Mesenchymal stem cell (in vitro differentiated cells and primary cell): ENCODE data around the gene CKAP5.
"Not testable (repeated sequence)": the region's sequence is repeated elsewhere in the genome, so short reads cannot be mapped to it uniquely, and the experiment has no call there.

Experiments
- DNase-seq: peaks from one replicate; pipeline ENCODE4 v3.0.0-alpha.2; 2013
- H2AFZ ChIP-seq: one replicate; pipeline ENCODE4 v1.6.1; 2013; ENCODE audit warnings: low read depth, mild to moderate bottlenecking, control low read depth, inconsistent platforms, low read length, moderate library complexity
- H2AK5ac ChIP-seq: 2 replicates; pipeline ENCODE4 v1.6.1; 2013; ENCODE audit warnings: low read length, moderate library complexity, mild to moderate bottlenecking, inconsistent platforms; ENCODE audit not compliant: severe bottlenecking
- H2BK120ac ChIP-seq: one replicate; pipeline ENCODE4 v1.6.1; 2013; ENCODE audit warnings: low read depth, mild to moderate bottlenecking, inconsistent platforms, low read length, moderate library complexity
- H2BK12ac ChIP-seq, 2 experiments: one replicate each; pipeline ENCODE4 v1.6.1; 2013; ENCODE audit warnings: inconsistent platforms in 2 of 2, low read length in 2 of 2, mild to moderate bottlenecking in 2 of 2, moderate library complexity in 2 of 2, control low read depth in 1 of 2
- H2BK15ac ChIP-seq: one replicate; pipeline ENCODE4 v1.6.1; 2013; ENCODE audit warnings: mild to moderate bottlenecking, low read depth, inconsistent platforms; ENCODE audit not compliant: poor library complexity, severe bottlenecking
- H2BK5ac ChIP-seq: 2 replicates; pipeline ENCODE4 v1.6.1; 2013; ENCODE audit warnings: low read depth, mild to moderate bottlenecking, low read length, control low read depth, inconsistent platforms; ENCODE audit not compliant: poor library complexity, severe bottlenecking
- H3K14ac ChIP-seq, 2 experiments: one replicate each; pipeline ENCODE4 v1.6.1; 2013; ENCODE audit warnings: inconsistent platforms in 2 of 2, low read length in 2 of 2, control low read depth in 1 of 2, mild to moderate bottlenecking in 1 of 2, moderate library complexity in 1 of 2
- H3K18ac ChIP-seq, 2 experiments: one replicate each; pipeline ENCODE4 v1.6.1; 2013; ENCODE audit warnings: inconsistent platforms in 2 of 2, low read length in 2 of 2, control low read depth in 1 of 2, low read depth in 1 of 2, mild to moderate bottlenecking in 1 of 2
- H3K23ac ChIP-seq, 2 experiments: one replicate each; pipeline ENCODE4 v1.6.1; 2013; ENCODE audit warnings: inconsistent platforms in 2 of 2, low read length in 2 of 2, mild to moderate bottlenecking in 2 of 2, moderate library complexity in 2 of 2, control low read depth in 1 of 2
- H3K27ac ChIP-seq: 2 replicates; pipeline ENCODE4 v1.5.1; 2013; ENCODE audit warnings: mild to moderate bottlenecking, moderate library complexity, low read length, control low read depth, inconsistent platforms; ENCODE audit not compliant: poor library complexity, severe bottlenecking
- H3K27me3 ChIP-seq, 2 experiments: 2 replicates each; pipeline versions ENCODE4 v1.6.1 to v1.7.0; 2013; ENCODE audit warnings: low read length in 2 of 2, mild to moderate bottlenecking in 2 of 2, moderate library complexity in 2 of 2, control low read depth in 1 of 2, inconsistent platforms in 1 of 2; ENCODE audit not compliant: control insufficient read depth in 1 of 2, insufficient read depth in 1 of 2
- H3K36me3 ChIP-seq, 2 experiments: 2 replicates each; pipeline versions ENCODE4 v1.6.1 to v1.7.0; 2013; ENCODE audit warnings: low read length in 2 of 2, control low read depth in 1 of 2, inconsistent platforms in 1 of 2, low read depth in 1 of 2, mild to moderate bottlenecking in 1 of 2; ENCODE audit not compliant: insufficient read depth in 2 of 2, control insufficient read depth in 1 of 2
- H3K4ac ChIP-seq, 2 experiments: one replicate each; pipeline ENCODE4 v1.6.1; 2013; ENCODE audit warnings: inconsistent platforms in 2 of 2, low read length in 2 of 2, mild to moderate bottlenecking in 2 of 2, moderate library complexity in 2 of 2, control low read depth in 1 of 2, low read depth in 1 of 2
- H3K4me1 ChIP-seq: 2 replicates; pipeline ENCODE4 v1.6.1; 2013; ENCODE audit warnings: low read depth, low read length, control low read depth; ENCODE audit not compliant: control insufficient read depth, insufficient read depth
- H3K4me2 ChIP-seq: 2 replicates; pipeline ENCODE4 v1.6.1; 2013; ENCODE audit warnings: low read length, mild to moderate bottlenecking, inconsistent platforms; ENCODE audit not compliant: poor library complexity, severe bottlenecking
- H3K4me3 ChIP-seq, 2 experiments: 2 replicates each; pipeline versions ENCODE4 v1.5.1 to v1.7.0; 2013; ENCODE audit warnings: low read length in 2 of 2, mild to moderate bottlenecking in 2 of 2, control low read depth in 1 of 2, low read depth in 1 of 2; ENCODE audit not compliant: insufficient read depth in 1 of 2
- H3K79me1 ChIP-seq: replicated peaks from 2 replicates; pipeline ENCODE4 v1.6.1; 2013; ENCODE audit warnings: mild to moderate bottlenecking, control low read depth, low read length, inconsistent platforms; ENCODE audit not compliant: poor library complexity, severe bottlenecking
- H3K9ac ChIP-seq: 2 replicates; pipeline ENCODE4 v1.7.0; 2013; ENCODE audit warnings: mild to moderate bottlenecking, low read length, moderate library complexity
- H3K9me3 ChIP-seq: 2 replicates; pipeline ENCODE4 v1.7.0; 2013; ENCODE audit warnings: mild to moderate bottlenecking, low read length; ENCODE audit not compliant: control insufficient read depth
- H4K8ac ChIP-seq: one replicate; pipeline ENCODE4 v1.6.1; 2013; ENCODE audit warnings: inconsistent platforms, mild to moderate bottlenecking, low read length, moderate library complexity
- H4K91ac ChIP-seq: one replicate; pipeline ENCODE4 v1.6.1; 2013; ENCODE audit warnings: mild to moderate bottlenecking, low read length, inconsistent platforms
- WGBS: methylation state at CpG from one replicate; pipeline ENCODE4 v1.1.7; 2013; ENCODE audit warnings: mixed read lengths; 5-methylcytosine and 5-hydroxymethylcytosine counted together

The CKAP5 gene

GRCh38 chr11:46719048-46719542, 127.0 kb downstream of the CKAP5 start, which contains the start of gene F2:
F2 (plus strand) TSS chr11:46719213; CDS start chr11:46719236, 23 bp downstream.
- H3K27ac ChIP-seq, result no peak within 1 kb of the TSS
- peak within 1 kb of the TSS; percentile 18 for H2AK5ac ChIP-seq
- H3K27me3 ChIP-seq, result no peaks in the 10 kb centered on the region
- no peak within 1 kb of the TSS for H3K18ac ChIP-seq
- no peak within 1 kb of the TSS for H2BK5ac ChIP-seq
- peak within 1 kb of the TSS in 1 of 2 experiments; percentile 37 for H2BK12ac ChIP-seq
- H4K8ac ChIP-seq, result peak within 1 kb of the TSS; percentile 81
- 78% methylated on average over 7 of the region's 7 CpGs for WGBS
- no peak for DNase-seq
- peaks cover 13% of the 10 kb centered on the region for H3K4me1 ChIP-seq
- no peak within 1 kb of the TSS for H2BK15ac ChIP-seq
- no peak within 1 kb of the TSS for H3K9ac ChIP-seq
- peak within 1 kb of the TSS; percentile 42 for H2BK120ac ChIP-seq
- no peak within 1 kb of the TSS for H3K14ac ChIP-seq
- H3K79me1 ChIP-seq, result no peaks in the 10 kb centered on the region
- no peak within 1 kb of the TSS for H3K23ac ChIP-seq
- H2AFZ ChIP-seq, result peak within 1 kb of the TSS; percentile 65
- no peaks in the 10 kb centered on the region for H3K36me3 ChIP-seq
- no peak within 1 kb of the TSS for H3K4me2 ChIP-seq
- no peaks in the 10 kb centered on the region for H3K9me3 ChIP-seq
- peak within 1 kb of the TSS in 1 of 2 experiments; percentile 0 for H3K4ac ChIP-seq
- H3K4me3 ChIP-seq, result no peak within 1 kb of the TSS
- peak within 1 kb of the TSS; percentile 44 for H4K91ac ChIP-seq

DNA sequence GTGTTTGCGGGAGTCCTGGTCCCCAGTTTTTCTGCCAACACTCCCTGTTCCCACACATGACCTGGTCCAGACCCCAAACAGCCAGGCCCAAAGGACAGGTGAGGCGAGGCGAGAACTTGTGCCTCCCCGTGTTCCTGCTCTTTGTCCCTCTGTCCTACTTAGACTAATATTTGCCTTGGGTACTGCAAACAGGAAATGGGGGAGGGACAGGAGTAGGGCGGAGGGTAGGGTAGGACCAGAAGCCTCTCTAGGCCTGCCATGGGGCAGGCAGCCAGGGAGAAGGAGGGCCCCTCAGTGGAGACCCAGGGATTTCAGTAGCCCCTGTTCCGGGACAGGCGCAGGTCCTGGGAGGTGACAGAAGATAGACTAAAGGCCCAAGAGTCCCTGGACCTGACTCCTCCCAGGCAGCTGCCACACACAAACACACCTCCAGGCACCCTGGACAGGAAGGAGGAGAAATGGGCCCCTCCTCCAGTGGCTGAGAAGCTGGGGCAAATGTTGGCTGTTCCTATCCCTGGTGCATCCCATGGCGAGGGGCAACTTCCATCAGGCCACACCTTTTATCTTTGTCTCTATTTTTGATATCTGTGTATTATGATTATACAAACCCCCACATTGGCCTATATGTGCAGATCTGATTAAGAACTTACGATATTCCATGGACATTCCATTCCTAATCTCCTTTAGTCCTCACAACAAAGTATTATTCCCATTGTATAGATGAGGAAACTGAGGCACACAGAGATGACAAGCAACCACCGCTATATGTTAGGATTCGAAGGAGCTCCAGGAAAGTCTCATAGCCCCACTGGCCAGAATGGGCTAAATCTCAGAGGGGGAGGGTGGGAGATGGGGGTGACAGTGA, 127.7 kb downstream of the CKAP5 start:
- Histone ChIP-seq H2AFZ (peak overlapping the region; percentile 65), H2BK5ac (no peak overlapping the region), H2BK12ac (no peak overlapping the region), H3K14ac (no peak overlapping the region), H3K27ac (no peak overlapping the region), H3K4ac (peak overlapping the region in 1 of 2 experiments; percentile 0), H3K27me3 (no peaks in the 10 kb centered on the region), H3K4me2 (no peak overlapping the region), H4K8ac (peak overlapping the region; percentile 81), H3K4me3 (no peak overlapping the region), H3K9ac (no peak overlapping the region), H3K79me1 (peaks cover 1% of the 10 kb centered on the region), H3K18ac (no peak overlapping the region), H2BK120ac (peak overlapping the region; percentile 42), H3K23ac (no peak overlapping the region), H4K91ac (peak overlapping the region; percentile 44), H2BK15ac (no peak overlapping the region), H3K36me3 (no peaks in the 10 kb centered on the region), H3K4me1 (peaks cover 19% of the 10 kb centered on the region), H2AK5ac (peak overlapping the region; percentile 18), H3K9me3 (no peaks in the 10 kb centered on the region)
- peak; percentile 12 for DNase-seq
- WGBS, result 82% methylated on average over 5 of the region's 11 CpGs

- H3K4me3 ChIP-seq, H3K27me3 ChIP-seq, H2AFZ ChIP-seq, H3K14ac ChIP-seq, H3K9me3 ChIP-seq, H3K79me1 ChIP-seq, H2BK120ac ChIP-seq, H4K91ac ChIP-seq, H3K23ac ChIP-seq, H2BK12ac ChIP-seq, H2AK5ac ChIP-seq, DNase-seq, H4K8ac ChIP-seq, H3K4ac ChIP-seq, H3K4me2 ChIP-seq, H2BK15ac ChIP-seq, H2BK5ac ChIP-seq, H3K36me3 ChIP-seq, H3K18ac ChIP-seq, H3K27ac ChIP-seq, H3K9ac ChIP-seq: not testable (repeated sequence)
- WGBS, result 100% methylated on average over 2 of the region's 2 CpGs
- H3K4me1 ChIP-seq, result peaks cover 19% of the 10 kb centered on the region
Measured at GRCh38 chr11:46717825-46718154, 128.3 kb downstream of the CKAP5 start.

DNA sequence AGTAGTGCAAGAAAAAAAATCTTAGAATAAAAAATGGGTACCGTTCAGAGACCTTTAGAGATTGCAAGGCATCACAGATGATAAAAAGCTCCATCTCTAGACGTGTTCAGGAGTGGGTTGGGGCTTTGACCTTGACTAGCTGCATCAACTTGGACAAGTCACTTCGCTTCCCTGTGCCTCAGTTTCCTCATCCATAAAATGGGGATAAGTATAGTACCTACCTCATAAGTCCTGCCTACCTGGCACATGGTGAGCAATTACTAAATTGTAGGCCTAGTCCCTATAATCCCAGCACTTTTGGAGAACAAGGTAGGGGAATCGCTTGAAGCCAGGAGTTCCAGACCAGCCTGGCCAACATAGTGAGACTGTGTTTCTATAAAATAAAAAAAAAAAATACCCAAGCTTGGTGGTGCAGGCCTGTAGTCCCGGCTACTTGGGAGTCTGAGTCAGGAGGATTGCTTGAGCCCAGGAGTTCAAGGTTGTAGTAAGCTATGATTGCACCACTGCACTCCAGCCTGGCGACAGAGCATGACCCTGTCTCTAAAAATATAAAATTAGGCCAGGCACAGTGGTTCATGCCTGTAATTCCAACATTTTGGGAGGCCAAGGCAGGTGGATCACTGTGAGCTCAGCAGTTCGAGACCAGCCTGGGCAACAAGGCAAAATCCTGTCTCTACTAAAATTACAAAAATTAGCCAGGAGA, 133.1 kb downstream of the CKAP5 start:
- no peak overlapping the region for H3K27ac ChIP-seq
- 92% methylated on average over 6 of the region's 7 CpGs for WGBS
- no peaks in the 10 kb centered on the region for H3K27me3 ChIP-seq

More for the DNA sequence above, 133.1 kb downstream of the CKAP5 start:
- Histone ChIP-seq H3K9me3 (no peaks in the 10 kb centered on the region), H3K4me2 (no peak overlapping the region), H3K4me3 (no peak overlapping the region), H2BK5ac (no peak overlapping the region), H4K8ac (no peak overlapping the region), H3K18ac (no peak overlapping the region), H2BK15ac (peak overlapping the region; percentile 86), H3K36me3 (peaks cover 0 to 12% of the 10 kb centered on the region in 2 experiments), H4K91ac (no peak overlapping the region), H3K9ac (no peak overlapping the region), H3K79me1 (peaks cover 2% of the 10 kb centered on the region), H2AFZ (no peak overlapping the region), H2AK5ac (no peak overlapping the region), H3K4ac (no peak overlapping the region), H3K4me1 (peaks cover 12% of the 10 kb centered on the region), H2BK120ac (no peak overlapping the region), H3K23ac (no peak overlapping the region), H3K14ac (no peak overlapping the region), H2BK12ac (no peak overlapping the region)
- peak; percentile 14 for DNase-seq
